Heart left ventricle (tissue), 13 donors: Measurements from ENCODE around the gene FRMD8.

Experiments
- CTCF ChIP-seq, 12 donors: fragments of 200-600 bp; sonication (generic) in 4 of 12; IDR thresholded peaks; one replicate each; pipeline versions ENCODE4 v1.5.0 to v1.8.0; 2018 to 2022; ENCODE audit warnings: antibody characterized with exemption in 12 of 12, mild to moderate bottlenecking in 5 of 12
- POLR2A ChIP-seq, 2 donors: fragments of 450-650 bp; IDR thresholded peaks; one replicate each; pipeline ENCODE4 v1.6.1; 2017; ENCODE audit warnings: antibody characterized with exemption in 2 of 2, mild to moderate bottlenecking in 2 of 2, moderate library complexity in 2 of 2
- donor health status: ischemic (EF 13 %, LVEDD 7.1; RV severe dilation, severe dysfunction).
- donor health status: DM: no; HTN: yes; CAD: no.
- donor health status: DM: no; HTN: no; CAD: no.
- donor health status: ischemic (EF 25% LVEDD 6.9; RV normal size, moderate dysfunction).
- donor health status: ischemic (EF 25% LVEDD 5.7; RV mildly dilated, moderate dysfunction).
- donor health status: ischemic (EF 35%, LVEDD 5.7; RV mildly dilated, moderate dysfunction).
- donor health status: nonischemic (EF 11% LVEDD 7.7; RV severe dilation, severe dysfunction).
- donor health status: DM: yes; HTN: yes; CAD: no.
- donor health status: PGD.
- donor health status: ischemic (EF 29% LVEDD 5.4; RV normal size, mild dysfunction).
- donor health status: nonischemic (EF 23%, LVEDD 6.1; RV moderate dilation, normal function).

DNA sequence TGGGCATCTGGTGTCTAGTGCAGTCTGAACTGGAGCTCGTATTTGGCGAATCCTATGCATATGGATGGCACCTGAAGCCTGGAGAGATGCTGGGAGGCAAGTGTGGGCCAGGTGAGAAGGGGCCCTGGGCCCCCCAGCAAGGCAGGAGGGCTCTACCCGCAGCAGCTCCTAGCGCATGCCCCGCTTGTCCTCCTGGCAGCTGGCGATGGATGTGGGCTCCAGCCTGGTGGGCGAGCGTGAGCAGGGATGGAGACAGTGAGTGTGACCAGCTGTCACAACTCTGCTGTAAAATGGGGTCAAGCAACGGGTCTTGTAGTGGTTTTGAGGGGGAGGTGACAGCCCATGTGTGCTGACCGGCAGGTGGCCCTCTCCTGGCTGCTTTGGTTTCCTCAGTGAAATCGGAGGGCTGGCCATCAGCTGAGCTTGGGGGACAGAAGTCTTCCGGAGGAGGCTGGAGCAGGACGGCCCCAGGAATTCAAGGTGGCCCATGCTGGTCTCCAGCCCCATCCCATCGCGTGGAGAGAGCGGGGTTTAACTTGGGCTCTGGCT lies 12.0 kb downstream of the FRMD8 start:
- no peak for TF ChIP-seq POLR2A (IDR thresholded peaks at IDR 0.05)
- TF ChIP-seq CTCF (IDR thresholded peaks at IDR 0.05), result no peak
